PC-9 (cell line): ENCODE results near the gene RBMS2. TPM values are rescaled to one million over a fixed set of nuclear protein-coding genes. Genes with fewer than 3 reads are reported as not detected.

Experiments
- BruUV-seq: library from RNA; stranded (reverse); fragments of 400-500 nt; replicated peaks from 2 replicates; lab custom pipeline; 2021; lab: Mats Ljungman, UMichigan
- CTCF ChIA-PET: fragments of 300-600 bp; sonication (Branson Sonifier 250); formaldehyde crosslinking; loops from one replicate; lab custom pipeline; 2022; ENCODE audit warnings: antibody characterized with exemption; lab: Charles Lee
- POLR2A ChIA-PET: fragments of 300-600 bp; sonication (Branson Sonifier 250); formaldehyde crosslinking; loops from one replicate; lab custom pipeline; 2022; ENCODE audit warnings: antibody characterized with exemption; ENCODE audit not compliant: unreplicated experiment; lab: Charles Lee
- DNase-seq, 2 experiments: peaks; one replicate each; pipeline versions ENCODE4 v3.0.0 to v3.0.0-alpha.2; 2015 to 2022; ENCODE audit warnings: mixed read lengths in 1 of 2
- H2AFZ ChIP-seq: fragments of 200-600 bp; sonication (generic); 2 replicates; pipeline ENCODE4 v1.8.1; 2017; ENCODE audit warnings: antibody characterized with exemption
- H3F3A ChIP-seq: fragments of 200-600 bp; sonication (generic); 2 replicates; pipeline ENCODE4 v1.8.1; 2017; ENCODE audit warnings: antibody characterized with exemption, mild to moderate bottlenecking, low read depth; ENCODE audit not compliant: insufficient read depth
- H3K27ac ChIP-seq: fragments of 200-600 bp; sonication (generic); 2 replicates; pipeline ENCODE4 v1.6.1; 2016; ENCODE audit warnings: mixed run types
- H3K27me3 ChIP-seq: fragments of 200-600 bp; sonication (generic); 2 replicates; pipeline ENCODE4 v1.6.1; 2016; ENCODE audit warnings: low read depth, mixed run types; ENCODE audit not compliant: insufficient read depth
- H3K36me3 ChIP-seq: fragments of 200-600 bp; sonication (generic); 2 replicates; pipeline ENCODE4 v1.6.1; 2016; ENCODE audit warnings: low read depth, mixed run types
- H3K4me1 ChIP-seq: fragments of 200-600 bp; sonication (generic); replicated peaks from 2 replicates; pipeline ENCODE4 v1.6.1; 2016; ENCODE audit warnings: mixed run types; ENCODE audit not compliant: insufficient read depth
- H3K4me2 ChIP-seq: fragments of 200-600 bp; sonication (generic); 2 replicates; pipeline ENCODE4 v1.6.1; 2017; ENCODE audit warnings: mixed run types
- H3K4me3 ChIP-seq: fragments of 200-600 bp; sonication (generic); 2 replicates; pipeline ENCODE4 v1.6.1; 2016; ENCODE audit warnings: mixed run types
- H3K79me2 ChIP-seq: fragments of 200-600 bp; sonication (generic); 2 replicates; pipeline ENCODE4 v1.6.1; 2017; ENCODE audit warnings: low read depth, mixed run types
- H3K9me2 ChIP-seq: fragments of 200-600 bp; sonication (generic); 2 replicates; pipeline ENCODE4 v1.8.1; 2017; ENCODE audit warnings: mild to moderate bottlenecking; ENCODE audit not compliant: insufficient read depth
- H3K9me3 ChIP-seq: fragments of 200-600 bp; sonication (generic); 2 replicates; pipeline ENCODE4 v1.8.1; 2016; ENCODE audit warnings: low read depth; ENCODE audit not compliant: insufficient read depth
- H4K20me1 ChIP-seq: fragments of 200-600 bp; sonication (generic); 2 replicates; pipeline ENCODE4 v1.8.1; 2017; ENCODE audit not compliant: insufficient read depth
- CTCF ChIP-seq: fragments of 200-600 bp; sonication (generic); conservative IDR thresholded peaks from 2 replicates; pipeline ENCODE4 v1.6.1; 2017; ENCODE audit warnings: mixed run types, antibody characterized with exemption, mild to moderate bottlenecking, moderate library complexity
- EZH2 ChIP-seq: fragments of 200-600 bp; sonication (generic); IDR thresholded peaks from 2 replicates; pipeline ENCODE4 v1.8.0; 2017; ENCODE audit warnings: antibody characterized with exemption, low read depth
- intact Hi-C: fragments of 100-400 bp; cut with micrococcal nuclease; formaldehyde crosslinking; loops from one replicate; pipeline ENCODE4 v1.10.0; 2022; ENCODE audit not compliant: unreplicated experiment
- total RNA-seq: library from RNA; stranded (reverse); gene quantifications from 2 replicates; pipeline ENCODE4 v1.2.3, GENCODE V29; 2021

The RBMS2 gene
- total RNA-seq, 1 experiment from 2014 or later = 81.8 TPM

- intact Hi-C loops = no loop called here
- H3F3A ChIP-seq = no peaks in the 10 kb centered on the region
- H2AFZ ChIP-seq = no peak overlapping the region
- no peak overlapping the region for H3K4me3 ChIP-seq
- no peaks in the 10 kb centered on the region for H3K9me3 ChIP-seq
- no peaks in the 10 kb centered on the region for H3K27me3 ChIP-seq
- POLR2A ChIA-PET = interaction anchor here (0.6 kb wide), 1 partner anchor 268 kb away, joined by 3 read pairs; no protein-coding TSS in a partner anchor
- DNase-seq = peak; percentile 15 to 81
- H4K20me1 ChIP-seq = no peaks in the 10 kb centered on the region
- TF ChIP-seq CTCF = no peak
- TF ChIP-seq EZH2 = no peak
- H3K79me2 ChIP-seq = no peaks in the 10 kb centered on the region
- no peak overlapping the region for H3K4me2 ChIP-seq
- no TSS peak for BruUV-seq
- no peaks in the 10 kb centered on the region for H3K4me1 ChIP-seq
- no peaks in the 10 kb centered on the region for H3K36me3 ChIP-seq
- no peaks in the 10 kb centered on the region for H3K9me2 ChIP-seq
- CTCF ChIA-PET = no interaction called here
- H3K27ac ChIP-seq = no peak overlapping the region
Measured at GRCh38 chr12:56476972-56477432, 44.6 kb upstream of the RBMS2 start.

- no peak overlapping the region for H3K4me3 ChIP-seq
- no TSS peak for BruUV-seq
- H3K79me2 ChIP-seq = no peaks in the 10 kb centered on the region
- no peaks in the 10 kb centered on the region for H3K4me1 ChIP-seq
- intact Hi-C loops = no loop called here
- POLR2A ChIA-PET = no interaction called here
- no peak overlapping the region for H3K27ac ChIP-seq
- no peak for DNase-seq
- H3K9me3 ChIP-seq = no peaks in the 10 kb centered on the region
- no peak for TF ChIP-seq EZH2
- TF ChIP-seq CTCF = no peak
- H3K27me3 ChIP-seq = no peaks in the 10 kb centered on the region
- no peaks in the 10 kb centered on the region for H3K9me2 ChIP-seq
- CTCF ChIA-PET = no interaction called here
- no peaks in the 10 kb centered on the region for H4K20me1 ChIP-seq
- no peaks in the 10 kb centered on the region for H3F3A ChIP-seq
- no peaks in the 10 kb centered on the region for H3K36me3 ChIP-seq
- H3K4me2 ChIP-seq = no peak overlapping the region
- no peak overlapping the region for H2AFZ ChIP-seq
Measured at GRCh38 chr12:56477521-56478225, 43.9 kb upstream of the RBMS2 start.

- no peak overlapping the region for H3K4me2 ChIP-seq
- no peaks in the 10 kb centered on the region for H3F3A ChIP-seq
- no TSS peak for BruUV-seq
- no peak for DNase-seq
- H3K79me2 ChIP-seq = no peaks in the 10 kb centered on the region
- no peaks in the 10 kb centered on the region for H3K27me3 ChIP-seq
- H3K9me3 ChIP-seq = no peaks in the 10 kb centered on the region
- TF ChIP-seq EZH2 = no peak
- TF ChIP-seq CTCF = no peak
- no peaks in the 10 kb centered on the region for H3K4me1 ChIP-seq
- intact Hi-C loops = no loop called here
- no peak overlapping the region for H2AFZ ChIP-seq
- H3K9me2 ChIP-seq = no peaks in the 10 kb centered on the region
- H4K20me1 ChIP-seq = no peaks in the 10 kb centered on the region
- no peak overlapping the region for H3K27ac ChIP-seq
- H3K4me3 ChIP-seq = no peak overlapping the region
- ChIA-PET POLR2A (no interaction called here), CTCF (no interaction called here)
- no peaks in the 10 kb centered on the region for H3K36me3 ChIP-seq
Measured at GRCh38 chr12:56479625-56480024, 42.0 kb upstream of the RBMS2 start.
